Measurements from ENCODE around the gene RALGAPA2.

DNA sequence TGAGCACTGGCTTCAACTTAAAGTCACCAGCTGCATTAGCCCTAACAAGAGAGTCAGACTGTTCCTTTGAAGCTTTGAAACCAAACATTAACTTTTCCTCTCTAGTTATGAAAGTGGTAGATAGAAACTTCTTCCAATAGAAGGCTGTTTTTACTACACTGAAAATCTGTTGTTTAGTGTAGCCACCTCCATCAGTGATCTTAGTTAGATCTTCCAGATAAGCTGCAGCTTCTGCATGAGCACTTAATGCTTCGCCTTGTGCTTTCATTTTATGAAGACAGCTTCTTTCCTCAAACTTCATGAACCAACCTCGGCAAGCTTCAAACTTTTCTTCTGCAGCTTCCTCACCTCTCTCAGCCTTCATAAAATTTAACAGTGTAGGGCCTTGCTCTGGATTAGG lies 211.3 kb downstream of the RALGAPA2 start:
- TF ChIP-seq, protein P1, sequence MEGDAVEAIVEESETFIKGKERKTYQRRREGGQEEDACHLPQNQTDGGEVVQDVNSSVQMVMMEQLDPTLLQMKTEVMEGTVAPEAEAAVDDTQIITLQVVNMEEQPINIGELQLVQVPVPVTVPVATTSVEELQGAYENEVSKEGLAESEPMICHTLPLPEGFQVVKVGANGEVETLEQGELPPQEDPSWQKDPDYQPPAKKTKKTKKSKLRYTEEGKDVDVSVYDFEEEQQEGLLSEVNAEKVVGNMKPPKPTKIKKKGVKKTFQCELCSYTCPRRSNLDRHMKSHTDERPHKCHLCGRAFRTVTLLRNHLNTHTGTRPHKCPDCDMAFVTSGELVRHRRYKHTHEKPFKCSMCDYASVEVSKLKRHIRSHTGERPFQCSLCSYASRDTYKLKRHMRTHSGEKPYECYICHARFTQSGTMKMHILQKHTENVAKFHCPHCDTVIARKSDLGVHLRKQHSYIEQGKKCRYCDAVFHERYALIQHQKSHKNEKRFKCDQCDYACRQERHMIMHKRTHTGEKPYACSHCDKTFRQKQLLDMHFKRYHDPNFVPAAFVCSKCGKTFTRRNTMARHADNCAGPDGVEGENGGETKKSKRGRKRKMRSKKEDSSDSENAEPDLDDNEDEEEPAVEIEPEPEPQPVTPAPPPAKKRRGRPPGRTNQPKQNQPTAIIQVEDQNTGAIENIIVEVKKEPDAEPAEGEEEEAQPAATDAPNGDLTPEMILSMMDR (IDR thresholded peaks at IDR 0.05), result no peak
- no peak for TF ChIP-seq ZFX (IDR thresholded peaks at IDR 0.05; ENCODE audit: borderline replicate concordance)
